Activated T-cell treated with anti-CD3 and anti-CD28 coated beads for 4 hours (primary cell): ENCODE measurements around the gene KLF12.

Experiments used
- DNase-seq: peaks from one replicate; pipeline ENCODE4 v3.0.0-alpha.2; 2020

KLF12 gene

GRCh38 chr13:74101436-74101835, 32.8 kb downstream of the KLF12 start:
- no peak for DNase-seq

GRCh38 chr13:74098077-74098476, 36.1 kb downstream of the KLF12 start:
- DNase-seq = no peak

- DNase-seq = no peak
These were observed 37.1 kb downstream of the KLF12 start for GRCh38 chr13:74097116-74097515.

- DNase-seq = no peak
These were observed 40.5 kb downstream of the KLF12 start for GRCh38 chr13:74093691-74094090.

- no peak for DNase-seq
These were observed 41.5 kb downstream of the KLF12 start for GRCh38 chr13:74092711-74093110.

GRCh38 chr13:74090869-74091605, 43.2 kb downstream of the KLF12 start:
- no peak for DNase-seq

- DNase-seq = no peak
These were observed 43.8 kb downstream of the KLF12 start for GRCh38 chr13:74090397-74090796.

GRCh38 chr13:74087357-74087756, 46.8 kb downstream of the KLF12 start:
- no peak for DNase-seq
